Ishikawa (cell line): ENCODE data around the gene FAM43A.

Experiments
- REST ChIP-seq: IDR thresholded peaks from 2 replicates; pipeline ENCODE4 v1.6.1; 2012; ENCODE audit warnings: low read depth, mild to moderate bottlenecking
- YY1 ChIP-seq: IDR thresholded peaks from 2 replicates; pipeline ENCODE4 v1.6.1; 2012; ENCODE audit warnings: low read depth

- TF ChIP-seq REST (no peak), YY1 (no peak)
These were observed 25.6 kb downstream of the FAM43A start for GRCh38 chr3:194711286-194711685.
